Mesenchymal stem cell (in vitro differentiated cells and primary cell): ENCODE data around the gene TMEM220.

Source experiments
- DNase-seq: peaks from one replicate; pipeline ENCODE4 v3.0.0-alpha.2; 2013
- H2AFZ ChIP-seq: one replicate; pipeline ENCODE4 v1.6.1; 2013; ENCODE audit warnings: low read depth, mild to moderate bottlenecking, control low read depth, inconsistent platforms, low read length, moderate library complexity
- H2AK5ac ChIP-seq: 2 replicates; pipeline ENCODE4 v1.6.1; 2013; ENCODE audit warnings: low read length, moderate library complexity, mild to moderate bottlenecking, inconsistent platforms; ENCODE audit not compliant: severe bottlenecking
- H2BK120ac ChIP-seq: one replicate; pipeline ENCODE4 v1.6.1; 2013; ENCODE audit warnings: low read depth, mild to moderate bottlenecking, inconsistent platforms, low read length, moderate library complexity
- H2BK12ac ChIP-seq, 2 experiments: one replicate each; pipeline ENCODE4 v1.6.1; 2013; ENCODE audit warnings: inconsistent platforms in 2 of 2, low read length in 2 of 2, mild to moderate bottlenecking in 2 of 2, moderate library complexity in 2 of 2, control low read depth in 1 of 2
- H2BK15ac ChIP-seq: one replicate; pipeline ENCODE4 v1.6.1; 2013; ENCODE audit warnings: mild to moderate bottlenecking, low read depth, inconsistent platforms; ENCODE audit not compliant: poor library complexity, severe bottlenecking
- H2BK5ac ChIP-seq: 2 replicates; pipeline ENCODE4 v1.6.1; 2013; ENCODE audit warnings: low read depth, mild to moderate bottlenecking, low read length, control low read depth, inconsistent platforms; ENCODE audit not compliant: poor library complexity, severe bottlenecking
- H3K14ac ChIP-seq, 2 experiments: one replicate each; pipeline ENCODE4 v1.6.1; 2013; ENCODE audit warnings: inconsistent platforms in 2 of 2, low read length in 2 of 2, control low read depth in 1 of 2, mild to moderate bottlenecking in 1 of 2, moderate library complexity in 1 of 2
- H3K18ac ChIP-seq, 2 experiments: one replicate each; pipeline ENCODE4 v1.6.1; 2013; ENCODE audit warnings: inconsistent platforms in 2 of 2, low read length in 2 of 2, control low read depth in 1 of 2, low read depth in 1 of 2, mild to moderate bottlenecking in 1 of 2
- H3K23ac ChIP-seq, 2 experiments: one replicate each; pipeline ENCODE4 v1.6.1; 2013; ENCODE audit warnings: inconsistent platforms in 2 of 2, low read length in 2 of 2, mild to moderate bottlenecking in 2 of 2, moderate library complexity in 2 of 2, control low read depth in 1 of 2
- H3K27ac ChIP-seq: 2 replicates; pipeline ENCODE4 v1.5.1; 2013; ENCODE audit warnings: mild to moderate bottlenecking, moderate library complexity, low read length, control low read depth, inconsistent platforms; ENCODE audit not compliant: poor library complexity, severe bottlenecking
- H3K27me3 ChIP-seq, 2 experiments: 2 replicates each; pipeline versions ENCODE4 v1.6.1 to v1.7.0; 2013; ENCODE audit warnings: low read length in 2 of 2, mild to moderate bottlenecking in 2 of 2, moderate library complexity in 2 of 2, control low read depth in 1 of 2, inconsistent platforms in 1 of 2; ENCODE audit not compliant: control insufficient read depth in 1 of 2, insufficient read depth in 1 of 2
- H3K36me3 ChIP-seq, 2 experiments: 2 replicates each; pipeline versions ENCODE4 v1.6.1 to v1.7.0; 2013; ENCODE audit warnings: low read length in 2 of 2, control low read depth in 1 of 2, inconsistent platforms in 1 of 2, low read depth in 1 of 2, mild to moderate bottlenecking in 1 of 2; ENCODE audit not compliant: insufficient read depth in 2 of 2, control insufficient read depth in 1 of 2
- H3K4ac ChIP-seq, 2 experiments: one replicate each; pipeline ENCODE4 v1.6.1; 2013; ENCODE audit warnings: inconsistent platforms in 2 of 2, low read length in 2 of 2, mild to moderate bottlenecking in 2 of 2, moderate library complexity in 2 of 2, control low read depth in 1 of 2, low read depth in 1 of 2
- H3K4me1 ChIP-seq: 2 replicates; pipeline ENCODE4 v1.6.1; 2013; ENCODE audit warnings: low read depth, low read length, control low read depth; ENCODE audit not compliant: control insufficient read depth, insufficient read depth
- H3K4me2 ChIP-seq: 2 replicates; pipeline ENCODE4 v1.6.1; 2013; ENCODE audit warnings: low read length, mild to moderate bottlenecking, inconsistent platforms; ENCODE audit not compliant: poor library complexity, severe bottlenecking
- H3K4me3 ChIP-seq, 2 experiments: 2 replicates each; pipeline versions ENCODE4 v1.5.1 to v1.7.0; 2013; ENCODE audit warnings: low read length in 2 of 2, mild to moderate bottlenecking in 2 of 2, control low read depth in 1 of 2, low read depth in 1 of 2; ENCODE audit not compliant: insufficient read depth in 1 of 2
- H3K79me1 ChIP-seq: replicated peaks from 2 replicates; pipeline ENCODE4 v1.6.1; 2013; ENCODE audit warnings: mild to moderate bottlenecking, control low read depth, low read length, inconsistent platforms; ENCODE audit not compliant: poor library complexity, severe bottlenecking
- H3K9ac ChIP-seq: 2 replicates; pipeline ENCODE4 v1.7.0; 2013; ENCODE audit warnings: mild to moderate bottlenecking, low read length, moderate library complexity
- H3K9me3 ChIP-seq: 2 replicates; pipeline ENCODE4 v1.7.0; 2013; ENCODE audit warnings: mild to moderate bottlenecking, low read length; ENCODE audit not compliant: control insufficient read depth
- H4K8ac ChIP-seq: one replicate; pipeline ENCODE4 v1.6.1; 2013; ENCODE audit warnings: inconsistent platforms, mild to moderate bottlenecking, low read length, moderate library complexity
- H4K91ac ChIP-seq: one replicate; pipeline ENCODE4 v1.6.1; 2013; ENCODE audit warnings: mild to moderate bottlenecking, low read length, inconsistent platforms
- WGBS: methylation state at CpG from one replicate; pipeline ENCODE4 v1.1.7; 2013; ENCODE audit warnings: mixed read lengths; 5-methylcytosine and 5-hydroxymethylcytosine counted together

The TMEM220 gene

GRCh38 chr17:10716218-10716617 lies 13.6 kb downstream of the TMEM220 start:
- H2AFZ ChIP-seq, result no peak overlapping the region

GRCh38 chr17:10713318-10713717 lies 16.5 kb downstream of the TMEM220 start:
- Histone ChIP-seq H2BK15ac (no peak overlapping the region), H2AK5ac (no peak overlapping the region), H3K9ac (no peak overlapping the region), H2BK5ac (no peak overlapping the region), H3K14ac (no peak overlapping the region), H3K27ac (no peak overlapping the region), H4K8ac (no peak overlapping the region), H3K36me3 (peaks cover 17 to 45% of the 10 kb centered on the region in 2 experiments), H3K9me3 (no peaks in the 10 kb centered on the region), H3K79me1 (peaks cover 16% of the 10 kb centered on the region), H3K18ac (no peak overlapping the region), H3K27me3 (no peaks in the 10 kb centered on the region), H4K91ac (no peak overlapping the region), H2BK12ac (no peak overlapping the region), H3K23ac (no peak overlapping the region), H2AFZ (no peak overlapping the region), H3K4me1 (no peaks in the 10 kb centered on the region), H2BK120ac (no peak overlapping the region), H3K4ac (no peak overlapping the region), H3K4me3 (no peak overlapping the region), H3K4me2 (no peak overlapping the region)
- WGBS, result 93% methylated on average over 2 of the region's 2 CpGs
- peak; percentile 39 for DNase-seq

More at GRCh38 chr17:10716218-10716617, 13.6 kb downstream of the TMEM220 start:
- no peak overlapping the region for H3K18ac ChIP-seq
- no peaks in the 10 kb centered on the region for H3K4me1 ChIP-seq
- no peaks in the 10 kb centered on the region for H3K27me3 ChIP-seq
- 95% methylated on average over 8 of the region's 10 CpGs for WGBS
- H3K9me3 ChIP-seq, result no peaks in the 10 kb centered on the region
- no peak overlapping the region for H2BK120ac ChIP-seq
- H3K23ac ChIP-seq, result no peak overlapping the region
- no peak overlapping the region for H3K27ac ChIP-seq
- H3K9ac ChIP-seq, result no peak overlapping the region
- H3K4ac ChIP-seq, result no peak overlapping the region
- H3K4me2 ChIP-seq, result no peak overlapping the region
- no peak overlapping the region for H2BK5ac ChIP-seq
- no peak overlapping the region for H2BK12ac ChIP-seq
- peaks cover 3% of the 10 kb centered on the region for H3K79me1 ChIP-seq
- DNase-seq, result no peak
- H4K91ac ChIP-seq, result no peak overlapping the region
- no peak overlapping the region for H2BK15ac ChIP-seq
- H4K8ac ChIP-seq, result no peak overlapping the region
- no peak overlapping the region for H3K14ac ChIP-seq
- H3K4me3 ChIP-seq, result no peak overlapping the region
- peaks cover 9 to 23% of the 10 kb centered on the region in 2 experiments for H3K36me3 ChIP-seq
- H2AK5ac ChIP-seq, result no peak overlapping the region

DNA sequence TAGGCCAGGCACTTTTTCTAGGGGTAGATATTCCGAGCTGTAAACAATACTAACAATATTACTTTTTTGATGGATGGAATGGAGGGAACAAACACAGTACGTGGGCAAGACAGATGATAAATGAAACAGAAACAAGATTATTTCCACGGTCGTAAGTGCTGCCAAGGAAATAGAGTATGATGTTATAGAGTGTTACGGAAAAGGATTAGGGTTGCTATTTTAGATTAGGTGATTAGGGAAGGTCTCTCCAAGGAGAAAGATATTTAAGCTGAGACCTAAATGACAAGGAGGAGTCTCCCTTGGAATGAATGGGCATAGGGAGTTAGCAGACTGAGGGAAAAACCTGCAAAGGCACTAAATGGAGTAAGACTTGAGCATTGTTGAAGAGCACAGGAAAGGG lies 24.1 kb downstream of the TMEM220 start:
- Histone ChIP-seq H3K36me3 (peaks cover 14 to 59% of the 10 kb centered on the region in 2 experiments), H2BK12ac (no peak overlapping the region), H2AK5ac (no peak overlapping the region), H2BK5ac (no peak overlapping the region), H3K23ac (no peak overlapping the region), H3K9me3 (no peaks in the 10 kb centered on the region), H3K18ac (no peak overlapping the region), H3K27ac (no peak overlapping the region), H3K9ac (no peak overlapping the region), H2BK120ac (no peak overlapping the region), H3K27me3 (no peaks in the 10 kb centered on the region), H4K8ac (no peak overlapping the region), H3K4ac (no peak overlapping the region), H3K79me1 (peaks cover 28% of the 10 kb centered on the region), H2BK15ac (no peak overlapping the region), H2AFZ (no peak overlapping the region), H3K4me1 (peaks cover 2% of the 10 kb centered on the region), H3K14ac (no peak overlapping the region), H3K4me2 (no peak overlapping the region), H4K91ac (no peak overlapping the region), H3K4me3 (no peak overlapping the region)
- 94% methylated on average over 5 of the region's 5 CpGs for WGBS
- no peak for DNase-seq

GRCh38 chr17:10702574-10702973 lies 27.2 kb downstream of the TMEM220 start:
- Histone ChIP-seq H2BK15ac (no peak overlapping the region), H3K27ac (no peak overlapping the region), H3K4me1 (peaks cover 3% of the 10 kb centered on the region), H2BK5ac (no peak overlapping the region), H4K91ac (no peak overlapping the region), H3K36me3 (peaks cover 4 to 32% of the 10 kb centered on the region in 2 experiments), H3K27me3 (no peaks in the 10 kb centered on the region), H3K9ac (no peak overlapping the region), H2AFZ (no peak overlapping the region), H3K9me3 (no peaks in the 10 kb centered on the region), H3K18ac (peak overlapping the region in 1 of 2 experiments; percentile 52), H3K14ac (no peak overlapping the region), H3K79me1 (peaks cover 13% of the 10 kb centered on the region), H2BK12ac (no peak overlapping the region), H4K8ac (no peak overlapping the region), H2BK120ac (no peak overlapping the region), H3K4me3 (no peak overlapping the region), H3K4me2 (no peak overlapping the region), H3K4ac (no peak overlapping the region), H3K23ac (no peak overlapping the region), H2AK5ac (no peak overlapping the region)
- WGBS, result 54% methylated on average over 2 of the region's 2 CpGs
- DNase-seq, result peak; percentile 54
